Nephron (organoid): ENCODE data around the gene MED27.

Experiments
- H3K27ac Mint-ChIP-seq, 3 experiments: 2 replicates each; pipeline ENCODE4 v1.8.0; 2020; ENCODE audit warnings: mixed read lengths in 3 of 3, mild to moderate bottlenecking in 2 of 3, moderate library complexity in 1 of 3
- H3K27me3 Mint-ChIP-seq: 2 replicates; pipeline ENCODE4 v1.8.0; 2021; ENCODE audit warnings: low read depth, mild to moderate bottlenecking, moderate library complexity, mixed read lengths
- H3K36me3 Mint-ChIP-seq: 2 replicates; pipeline ENCODE4 v1.8.0; 2020; ENCODE audit warnings: low read depth, mixed read lengths
- H3K4me1 Mint-ChIP-seq: 2 replicates; pipeline ENCODE4 v1.8.0; 2020; ENCODE audit warnings: mixed read lengths
- H3K4me3 Mint-ChIP-seq, 3 experiments: 2 replicates each; pipeline ENCODE4 v1.8.0; 2020; ENCODE audit warnings: mild to moderate bottlenecking in 3 of 3, mixed read lengths in 3 of 3, moderate library complexity in 2 of 3
- H3K9me3 Mint-ChIP-seq: 2 replicates; pipeline ENCODE4 v1.8.0; 2020; ENCODE audit warnings: mixed read lengths
- CTCF ChIP-seq, 3 experiments: fragments of 200-600 bp; sonication (generic); IDR thresholded peaks; one replicate each; pipeline ENCODE4 v1.5.0; 2021; ENCODE audit warnings: antibody characterized with exemption in 3 of 3; ENCODE audit not compliant: unreplicated experiment in 3 of 3

Gene MED27

GRCh38 chr9:131853434-131853833 lies 226.2 kb downstream of the MED27 start:
- H3K9me3 Mint-ChIP-seq: no peaks in the 10 kb centered on the region
- no peak overlapping the region for H3K27ac Mint-ChIP-seq
- H3K4me3 Mint-ChIP-seq: no peak overlapping the region
- peaks cover 21% of the 10 kb centered on the region for H3K4me1 Mint-ChIP-seq
- H3K36me3 Mint-ChIP-seq: peaks cover 2% of the 10 kb centered on the region
- no peak for TF ChIP-seq CTCF (IDR thresholded peaks at IDR 0.05; ENCODE audit: unreplicated experiment in 3 of 3)
- H3K27me3 Mint-ChIP-seq: peaks cover 5% of the 10 kb centered on the region

- no peak for TF ChIP-seq CTCF (IDR thresholded peaks at IDR 0.05; ENCODE audit: unreplicated experiment in 3 of 3)
- H3K4me1 Mint-ChIP-seq: peaks cover 21% of the 10 kb centered on the region
- no peaks in the 10 kb centered on the region for H3K36me3 Mint-ChIP-seq
- no peaks in the 10 kb centered on the region for H3K9me3 Mint-ChIP-seq
- H3K4me3 Mint-ChIP-seq: no peak overlapping the region
- peaks cover 12% of the 10 kb centered on the region for H3K27me3 Mint-ChIP-seq
- no peak overlapping the region for H3K27ac Mint-ChIP-seq
These were observed 228.3 kb downstream of the MED27 start for GRCh38 chr9:131851414-131851813.

- no peak for TF ChIP-seq CTCF (IDR thresholded peaks at IDR 0.05; ENCODE audit: unreplicated experiment in 3 of 3)
- no peaks in the 10 kb centered on the region for H3K9me3 Mint-ChIP-seq
- H3K4me1 Mint-ChIP-seq: peaks cover 11% of the 10 kb centered on the region
- no peak overlapping the region for H3K4me3 Mint-ChIP-seq
- no peak overlapping the region for H3K27ac Mint-ChIP-seq
- peaks cover 15% of the 10 kb centered on the region for H3K27me3 Mint-ChIP-seq
- no peaks in the 10 kb centered on the region for H3K36me3 Mint-ChIP-seq
These were observed 230.3 kb downstream of the MED27 start for GRCh38 chr9:131849391-131849790.

GRCh38 chr9:131848570-131849160 lies 231.0 kb downstream of the MED27 start:
- no peak overlapping the region for H3K4me3 Mint-ChIP-seq
- H3K36me3 Mint-ChIP-seq: no peaks in the 10 kb centered on the region
- H3K27ac Mint-ChIP-seq: no peak overlapping the region
- H3K9me3 Mint-ChIP-seq: no peaks in the 10 kb centered on the region
- H3K27me3 Mint-ChIP-seq: peaks cover 14% of the 10 kb centered on the region
- H3K4me1 Mint-ChIP-seq: peaks cover 6% of the 10 kb centered on the region
- TF ChIP-seq CTCF (IDR thresholded peaks at IDR 0.05; ENCODE audit: unreplicated experiment in 3 of 3): no peak

GRCh38 chr9:131847665-131848354 lies 231.9 kb downstream of the MED27 start:
- H3K4me1 Mint-ChIP-seq: peaks cover 6% of the 10 kb centered on the region
- H3K27me3 Mint-ChIP-seq: peaks cover 14% of the 10 kb centered on the region
- H3K4me3 Mint-ChIP-seq: no peak overlapping the region
- no peak for TF ChIP-seq CTCF (IDR thresholded peaks at IDR 0.05; ENCODE audit: unreplicated experiment in 3 of 3)
- no peaks in the 10 kb centered on the region for H3K9me3 Mint-ChIP-seq
- H3K27ac Mint-ChIP-seq: no peak overlapping the region
- no peaks in the 10 kb centered on the region for H3K36me3 Mint-ChIP-seq
